Bronchial epithelial cell (primary cell): ENCODE results near the gene CD3D. TPM values are rescaled to one million over a fixed set of nuclear protein-coding genes. Genes with fewer than 3 reads are reported as not detected.

Source experiments
- DNase-seq: peaks from one replicate; pipeline ENCODE4 v3.0.0-alpha.2; 2010; ENCODE audit warnings: low read depth
- FAIRE-seq: peaks from 2 replicates; lab custom pipeline; 2011; peaks lifted over from hg19 to GRCh38; lab: Jason Lieb, UNC
- H3K27me3 ChIP-seq: 2 replicates; pipeline ENCODE4 v1.5.1; 2011; ENCODE audit warnings: low read length; ENCODE audit not compliant: control insufficient read depth, insufficient read depth
- H3K36me3 ChIP-seq: 2 replicates; pipeline ENCODE4 v1.5.1; 2011; ENCODE audit warnings: low read length; ENCODE audit not compliant: control insufficient read depth, insufficient read depth
- H3K4me3 ChIP-seq: 2 replicates; pipeline ENCODE4 v1.5.1; 2011; ENCODE audit warnings: mild to moderate bottlenecking, low read depth, low read length, control low read depth
- total RNA-seq: library from RNA; depleted of rRNA; stranded (reverse); fragments of >200 nt; gene quantifications from 2 replicates; pipeline ENCODE4 v1.2.1, GENCODE V29; 2014
- TF ChIP-seq, protein P1 (sequence below): IDR thresholded peaks from 2 replicates; pipeline ENCODE4 v1.5.1; 2011; ENCODE audit warnings: mild to moderate bottlenecking, moderate library complexity, low read length, control low read depth, inconsistent platforms; ENCODE audit not compliant: insufficient read depth, severe bottlenecking

The CD3D gene
- total RNA-seq, 1 donor from 2014 or later = not detected

DNA sequence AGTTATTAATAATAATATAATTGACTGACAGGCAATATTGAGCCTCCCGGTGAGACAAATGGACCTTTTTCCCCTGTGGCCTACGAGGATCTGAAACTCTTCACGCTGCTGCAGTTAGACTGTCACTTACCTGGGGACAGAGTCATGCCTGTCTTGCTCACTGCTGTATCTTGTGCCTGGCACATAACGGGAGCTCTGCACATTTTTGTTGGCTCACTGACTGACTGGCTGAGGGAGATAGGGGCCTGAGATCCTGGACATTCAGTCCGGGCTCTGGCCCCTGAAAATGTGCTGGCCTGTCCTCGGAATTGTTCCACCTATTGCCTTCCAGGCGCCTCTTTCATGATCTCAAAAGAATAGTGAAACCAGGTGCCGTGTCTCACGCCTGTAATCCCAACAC is 743 bp upstream of the CD3D start:
- Histone ChIP-seq H3K27me3 (no peaks in the 10 kb centered on the region), H3K36me3 (no peaks in the 10 kb centered on the region), H3K4me3 (no peak overlapping the region)
- FAIRE-seq (no peak), DNase-seq (no peak)
- TF ChIP-seq, protein P1, sequence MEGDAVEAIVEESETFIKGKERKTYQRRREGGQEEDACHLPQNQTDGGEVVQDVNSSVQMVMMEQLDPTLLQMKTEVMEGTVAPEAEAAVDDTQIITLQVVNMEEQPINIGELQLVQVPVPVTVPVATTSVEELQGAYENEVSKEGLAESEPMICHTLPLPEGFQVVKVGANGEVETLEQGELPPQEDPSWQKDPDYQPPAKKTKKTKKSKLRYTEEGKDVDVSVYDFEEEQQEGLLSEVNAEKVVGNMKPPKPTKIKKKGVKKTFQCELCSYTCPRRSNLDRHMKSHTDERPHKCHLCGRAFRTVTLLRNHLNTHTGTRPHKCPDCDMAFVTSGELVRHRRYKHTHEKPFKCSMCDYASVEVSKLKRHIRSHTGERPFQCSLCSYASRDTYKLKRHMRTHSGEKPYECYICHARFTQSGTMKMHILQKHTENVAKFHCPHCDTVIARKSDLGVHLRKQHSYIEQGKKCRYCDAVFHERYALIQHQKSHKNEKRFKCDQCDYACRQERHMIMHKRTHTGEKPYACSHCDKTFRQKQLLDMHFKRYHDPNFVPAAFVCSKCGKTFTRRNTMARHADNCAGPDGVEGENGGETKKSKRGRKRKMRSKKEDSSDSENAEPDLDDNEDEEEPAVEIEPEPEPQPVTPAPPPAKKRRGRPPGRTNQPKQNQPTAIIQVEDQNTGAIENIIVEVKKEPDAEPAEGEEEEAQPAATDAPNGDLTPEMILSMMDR = no peak

DNA sequence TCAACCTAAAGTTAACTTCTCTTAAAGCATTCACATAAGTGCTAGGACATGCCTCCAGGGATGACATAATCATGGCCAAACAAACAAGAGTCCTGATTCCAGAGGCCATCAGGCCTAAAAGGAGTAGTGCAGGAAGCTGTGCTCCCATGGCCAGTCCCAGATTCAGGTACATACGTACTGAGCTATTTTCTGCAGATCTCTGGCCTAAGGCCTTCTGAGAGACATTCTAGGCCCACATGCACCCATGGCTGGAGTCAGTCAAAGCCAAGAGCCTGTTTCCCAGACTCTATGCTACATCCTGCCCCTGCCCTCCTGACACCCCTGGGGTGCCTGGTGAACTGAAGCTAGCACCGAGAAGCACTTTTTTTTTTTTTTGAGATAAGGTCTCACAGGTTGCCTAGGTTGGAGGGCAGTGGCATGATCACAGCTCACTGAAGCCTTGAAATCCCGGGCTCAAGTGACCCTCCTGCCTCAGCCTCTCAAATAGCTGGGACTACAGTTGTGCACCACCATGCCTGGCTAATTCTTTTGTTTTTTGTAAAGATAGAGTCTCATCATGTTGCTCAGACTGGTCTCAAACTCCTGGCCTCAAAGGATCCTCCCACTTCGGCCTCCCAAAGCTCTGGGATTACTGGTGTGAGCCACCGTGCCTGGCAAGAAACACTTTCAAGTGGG is 553 bp downstream of the CD3D start:
- TF ChIP-seq, protein P1 = no peak
- FAIRE-seq = no peak
- Histone ChIP-seq H3K27me3 (no peaks in the 10 kb centered on the region), H3K36me3 (no peaks in the 10 kb centered on the region), H3K4me3 (no peak overlapping the region)
- DNase-seq = peak; percentile 41

DNA sequence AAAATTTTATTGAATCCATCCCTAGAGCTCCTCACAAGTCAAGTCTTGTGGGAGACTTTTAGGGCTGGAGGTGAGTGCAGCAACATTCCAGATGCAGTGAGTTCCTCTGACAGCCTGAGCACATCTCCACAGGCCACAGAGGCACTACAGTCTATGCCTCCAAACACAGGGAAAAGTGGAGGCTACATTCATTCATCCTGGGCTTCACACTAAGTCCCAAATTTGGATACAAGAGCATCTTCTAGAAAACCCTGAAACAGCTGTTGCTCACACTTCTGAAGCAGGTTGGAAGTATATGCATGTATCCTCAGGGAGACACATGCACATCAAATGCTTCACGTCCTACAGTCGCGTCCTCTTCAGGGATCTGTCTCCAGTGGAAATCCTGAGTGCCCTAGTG is 1.2 kb downstream of the CD3D start:
- no peak for FAIRE-seq
- no peak overlapping the region for H3K4me3 ChIP-seq
- no peak for DNase-seq
- TF ChIP-seq, protein P1 = no peak
- H3K27me3 ChIP-seq = no peaks in the 10 kb centered on the region
- H3K36me3 ChIP-seq = no peaks in the 10 kb centered on the region

DNA sequence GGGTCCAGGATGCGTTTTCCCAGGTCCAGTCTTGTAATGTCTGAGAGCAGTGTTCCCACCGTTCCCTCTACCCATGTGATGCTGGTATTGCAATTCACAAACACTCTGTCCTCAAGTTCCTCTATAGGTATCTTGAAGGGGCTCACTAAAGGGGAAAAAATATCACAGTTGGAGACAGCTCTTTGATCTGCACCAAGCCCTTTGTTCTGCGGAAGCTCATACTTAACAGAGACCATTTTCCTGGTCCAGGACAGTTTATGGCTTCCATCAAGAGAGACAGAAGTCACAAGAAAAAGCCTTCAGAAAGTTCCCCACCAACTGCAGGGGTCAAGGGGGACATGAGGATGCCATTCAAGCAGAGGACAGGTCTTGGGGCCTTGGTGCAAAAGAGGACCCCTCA is 2.1 kb downstream of the CD3D start:
- FAIRE-seq (no peak), DNase-seq (no peak)
- Histone ChIP-seq H3K36me3 (no peaks in the 10 kb centered on the region), H3K27me3 (no peaks in the 10 kb centered on the region), H3K4me3 (no peak overlapping the region)
- TF ChIP-seq, protein P1 = no peak

DNA sequence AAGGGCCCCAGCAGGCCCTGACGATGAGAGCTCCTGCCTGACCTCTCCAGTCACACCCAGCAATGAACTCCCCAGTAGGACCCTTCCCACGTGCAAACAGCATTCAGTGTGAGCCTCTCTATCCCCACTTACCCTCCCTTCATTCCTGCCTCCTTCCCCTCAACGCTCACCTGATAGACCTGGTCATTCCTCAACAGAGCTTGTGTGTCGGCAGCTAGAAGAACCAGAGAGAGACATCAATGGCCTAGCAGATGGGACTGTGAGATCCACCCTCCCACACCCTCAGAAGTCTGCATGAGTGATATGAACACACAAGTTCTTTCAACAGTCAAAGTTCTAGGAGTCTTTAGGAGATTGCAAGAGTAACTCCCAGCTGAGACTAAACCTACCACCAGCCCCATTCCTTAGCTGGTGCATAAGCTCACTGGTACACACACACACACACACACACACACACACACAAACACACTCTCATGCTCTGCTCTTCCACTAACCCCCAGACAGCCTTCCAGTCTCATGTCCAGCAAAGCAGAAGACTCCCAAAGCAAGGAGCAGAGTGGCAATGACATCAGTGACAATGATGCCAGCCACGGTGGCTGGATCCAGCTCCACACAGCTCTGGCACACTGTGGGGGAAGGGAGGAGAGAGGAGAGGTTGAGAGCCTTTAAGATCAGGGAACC is 3.1 kb downstream of the CD3D start:
- no peak overlapping the region for H3K4me3 ChIP-seq
- H3K27me3 ChIP-seq = no peaks in the 10 kb centered on the region
- no peak for FAIRE-seq
- DNase-seq = no peak
- TF ChIP-seq, protein P1 = no peak
- no peaks in the 10 kb centered on the region for H3K36me3 ChIP-seq
